GM23338 (cell line): ENCODE results near the gene FOXK2. TPM values are rescaled to one million over a fixed set of nuclear protein-coding genes. Genes with fewer than 3 reads are reported as not detected.

Experiments used
- ATAC-seq: fragments of 200-7000 bp; cut with Tn5 transposase; 3 replicates; pipeline ENCODE4 v1.9.1; 2020
- DNase-seq: peaks from one replicate; pipeline ENCODE4 v3.0.0-alpha.2; 2015; ENCODE audit warnings: low spot score
- H2AFZ ChIP-seq: fragments of 200-600 bp; sonication (generic); 2 replicates; pipeline ENCODE4 v1.8.0; 2016; ENCODE audit warnings: antibody characterized with exemption, mild to moderate bottlenecking, moderate library complexity
- H3F3A ChIP-seq: fragments of 200-600 bp; sonication (generic); replicated peaks from 2 replicates; pipeline ENCODE4 v1.8.0; 2017; ENCODE audit warnings: antibody characterized with exemption, mixed run types, low read depth
- H3K27ac ChIP-seq: fragments of 200-600 bp; sonication (generic); 2 replicates; pipeline ENCODE4 v1.6.1; 2016; ENCODE audit warnings: low read depth
- H3K27me3 ChIP-seq: fragments of 200-600 bp; sonication (generic); 2 replicates; pipeline ENCODE4 v1.8.0; 2016; ENCODE audit warnings: mild to moderate bottlenecking, mixed run types, moderate library complexity; ENCODE audit not compliant: insufficient read depth
- H3K36me3 ChIP-seq: fragments of 200-600 bp; sonication (generic); 2 replicates; pipeline ENCODE4 v1.8.0; 2016; ENCODE audit warnings: mild to moderate bottlenecking; ENCODE audit not compliant: insufficient read depth
- H3K4me1 ChIP-seq: fragments of 200-600 bp; sonication (generic); 2 replicates; pipeline ENCODE4 v1.8.0; 2016; ENCODE audit warnings: mild to moderate bottlenecking, moderate library complexity; ENCODE audit not compliant: insufficient read depth
- H3K4me2 ChIP-seq: fragments of 200-600 bp; sonication (generic); 2 replicates; pipeline ENCODE4 v1.7.1; 2017; ENCODE audit warnings: mixed run types
- H3K4me3 ChIP-seq: fragments of 200-600 bp; sonication (generic); 2 replicates; pipeline ENCODE4 v1.6.1; 2016; ENCODE audit warnings: mixed run types
- H3K79me2 ChIP-seq: fragments of 200-600 bp; sonication (generic); replicated peaks from 2 replicates; pipeline ENCODE4 v1.8.0; 2017; ENCODE audit warnings: mild to moderate bottlenecking; ENCODE audit not compliant: insufficient read depth
- H3K9me2 ChIP-seq: fragments of 200-600 bp; sonication (generic); 2 replicates; pipeline ENCODE4 v1.8.0; 2017; ENCODE audit not compliant: insufficient read depth
- H4K20me1 ChIP-seq: fragments of 200-600 bp; sonication (generic); replicated peaks from 2 replicates; pipeline ENCODE4 v1.8.0; 2017; ENCODE audit warnings: mild to moderate bottlenecking; ENCODE audit not compliant: insufficient read depth
- H3K27ac Mint-ChIP-seq: 2 replicates; pipeline ENCODE4 v1.8.0; 2020; ENCODE audit warnings: inconsistent platforms, mild to moderate bottlenecking, moderate library complexity, mixed read lengths
- H3K27me3 Mint-ChIP-seq: 3 replicates; pipeline ENCODE4 v1.8.0; 2022; ENCODE audit warnings: low read depth, mild to moderate bottlenecking, moderate library complexity, mixed read lengths, inconsistent platforms; ENCODE audit not compliant: insufficient read depth, poor library complexity
- H3K36me3 Mint-ChIP-seq: 3 replicates; pipeline ENCODE4 v1.8.0; 2021; ENCODE audit warnings: low read depth, mild to moderate bottlenecking, inconsistent platforms, moderate library complexity, mixed read lengths
- H3K4me1 Mint-ChIP-seq: 3 replicates; pipeline ENCODE4 v1.8.0; 2020; ENCODE audit warnings: mild to moderate bottlenecking, inconsistent platforms, mixed read lengths
- H3K4me3 Mint-ChIP-seq: 3 replicates; pipeline ENCODE4 v1.8.0; 2021; ENCODE audit warnings: moderate library complexity, mild to moderate bottlenecking, inconsistent platforms, mixed read lengths
- H3K9me3 Mint-ChIP-seq: 3 replicates; pipeline ENCODE4 v1.8.0; 2020; ENCODE audit warnings: moderate library complexity, mild to moderate bottlenecking, inconsistent platforms, mixed read lengths
- CREB1 ChIP-seq: fragments of 250-450 bp; sonication (Bioruptor Pico); IDR thresholded peaks from 2 replicates; pipeline ENCODE4 v1.5.0; 2020; ENCODE audit warnings: low read depth, mild to moderate bottlenecking, moderate library complexity
- POLR2AphosphoS5 ChIP-seq: IDR thresholded peaks from 2 replicates; pipeline ENCODE4 v1.6.1; 2016; ENCODE audit warnings: antibody characterized with exemption, low read depth
- ZNF462 ChIP-seq: fragments of 250-450 bp; sonication (Bioruptor Pico); IDR thresholded peaks from 2 replicates; pipeline ENCODE4 v1.5.0; 2020; ENCODE audit warnings: mild to moderate bottlenecking, moderate library complexity
- long read RNA-seq: library from polyadenylated mRNA; unstranded; transcript quantifications from one replicate; pipeline ENCODE4 v2.0.0, GENCODE V29; 2020; ENCODE audit not compliant: unreplicated experiment
- polyA plus RNA-seq: library from polyadenylated mRNA; unstranded; fragments of >200 nt; fragmentation: Nextera tagmentation; extraction: Ambion mirVana; gene quantifications from 2 replicates; pipeline ENCODE4 v1.2.1, GENCODE V29; 2016
- total RNA-seq: library from RNA; depleted of rRNA; stranded (reverse); fragments of >200 nt; shearing (Covaris generic); gene quantifications from 2 replicates; pipeline ENCODE4 v1.2.3, GENCODE V29; 2014; rRNA removed

Gene FOXK2
- total RNA-seq (62.4 and 66.0 TPM in 2 replicates), polyA plus RNA-seq (12.2 and 12.3 TPM in 2 replicates)
- long read RNA-seq, full-length matches to known transcripts: 1 of 8 reads
- long read RNA-seq, partial matches to known transcripts: 2 of 8 reads
- long read RNA-seq, other reads (novel, unspliced or antisense): 5 of 8 reads

DNA sequence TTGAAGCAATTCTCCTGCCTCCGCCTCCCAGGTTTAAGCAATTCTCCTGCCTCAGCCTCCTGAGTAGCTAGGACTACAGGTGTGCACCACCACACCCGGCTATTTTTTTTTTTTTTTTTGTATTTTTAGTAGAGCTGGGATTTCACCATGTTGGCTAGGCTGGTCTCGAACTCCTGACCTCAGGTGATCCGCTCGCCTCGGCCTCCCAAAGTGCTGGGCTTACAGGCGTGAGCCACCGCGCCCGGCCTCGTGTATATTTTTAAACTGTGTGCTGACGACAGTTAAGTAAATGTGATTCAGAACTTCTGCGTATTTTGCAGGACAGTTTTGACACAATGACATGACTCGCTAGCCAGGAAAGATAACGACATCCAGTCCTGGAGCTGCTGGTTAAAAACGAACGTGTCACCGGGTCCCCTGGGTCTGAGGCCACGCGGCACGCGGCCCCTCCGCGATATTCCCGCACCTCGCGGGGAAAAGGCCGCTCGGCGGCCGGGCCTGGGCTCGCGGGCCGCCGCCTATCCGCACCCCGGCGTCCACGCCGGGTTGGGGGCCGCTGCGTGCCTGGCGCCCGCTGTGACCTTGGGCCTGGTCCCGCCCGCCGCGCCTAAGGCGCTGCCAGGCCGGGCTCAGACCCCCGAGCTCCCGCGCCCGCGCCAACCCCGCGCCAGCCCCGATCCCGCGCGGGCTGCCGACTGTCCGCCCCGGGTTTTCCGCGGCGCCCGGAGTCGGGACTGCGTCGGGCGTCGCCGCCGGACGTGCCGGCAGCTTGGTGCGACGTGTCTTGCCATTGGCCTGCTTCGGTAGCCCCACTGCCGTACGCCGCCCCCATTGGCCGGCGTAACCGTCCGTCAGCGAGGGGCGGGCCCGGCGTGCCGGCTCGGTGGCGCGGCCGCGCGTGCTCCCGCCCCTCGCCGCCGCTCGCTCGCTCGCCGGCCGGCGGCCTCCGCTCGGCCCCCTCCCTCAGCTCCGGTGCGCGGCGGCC is at the start of gene FOXK2:
Gene FOXK2, plus strand, starts transcription at position 907 of the 985 bp plus-strand sequence. CDS start 157 bp downstream, outside the sequence.
- Histone ChIP-seq H3K4me3 (peak within 1 kb of the TSS; percentile 96), H3K4me1 (peaks cover 6% of the 10 kb centered on the region), H3K27ac (no peak within 1 kb of the TSS), H3F3A (peaks cover 4% of the 10 kb centered on the region; the same call in 1 of the 2 replicates), H3K4me2 (peak within 1 kb of the TSS; percentile 87), H3K9me2 (no peaks in the 10 kb centered on the region), H3K79me2 (peaks cover 39% of the 10 kb centered on the region), H4K20me1 (peaks cover 28% of the 10 kb centered on the region), H3K36me3 (no peaks in the 10 kb centered on the region), H2AFZ (peak within 1 kb of the TSS; percentile 88; the same call in 1 of the 2 replicates), H3K27me3 (no peaks in the 10 kb centered on the region)
- peak within 1 kb of the TSS; percentile 87 for H3K4me3 Mint-ChIP-seq
- peaks cover 13% of the 10 kb centered on the region for H3K36me3 Mint-ChIP-seq
- ATAC-seq (peak; percentile 97), DNase-seq (peak; percentile 93)
- H3K4me1 Mint-ChIP-seq: peaks cover 11% of the 10 kb centered on the region
- H3K27me3 Mint-ChIP-seq: peaks cover 2% of the 10 kb centered on the region
- TF ChIP-seq CREB1: peak; percentile 82
- no peak for TF ChIP-seq ZNF462 (CRISPR knock-in tag)
- TF ChIP-seq POLR2AphosphoS5: peak; percentile 36
- peak within 1 kb of the TSS; percentile 37 for H3K27ac Mint-ChIP-seq
- no peaks in the 10 kb centered on the region for H3K9me3 Mint-ChIP-seq
